Colon (tissue), 2 donors: ENCODE measurements around the gene TTC9C.
"Not testable (repeated sequence)": the region's sequence is repeated elsewhere in the genome, so short reads cannot be mapped to it uniquely, and the experiment has no call there.

Source experiments
- FAIRE-seq: peaks from 2 replicates; lab custom pipeline; 2012; peaks lifted over from hg19 to GRCh38; lab: Jason Lieb, UNC
- donor health status: control.
- donor health status: control.

TTC9C gene, protein sequence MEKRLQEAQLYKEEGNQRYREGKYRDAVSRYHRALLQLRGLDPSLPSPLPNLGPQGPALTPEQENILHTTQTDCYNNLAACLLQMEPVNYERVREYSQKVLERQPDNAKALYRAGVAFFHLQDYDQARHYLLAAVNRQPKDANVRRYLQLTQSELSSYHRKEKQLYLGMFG

DNA sequence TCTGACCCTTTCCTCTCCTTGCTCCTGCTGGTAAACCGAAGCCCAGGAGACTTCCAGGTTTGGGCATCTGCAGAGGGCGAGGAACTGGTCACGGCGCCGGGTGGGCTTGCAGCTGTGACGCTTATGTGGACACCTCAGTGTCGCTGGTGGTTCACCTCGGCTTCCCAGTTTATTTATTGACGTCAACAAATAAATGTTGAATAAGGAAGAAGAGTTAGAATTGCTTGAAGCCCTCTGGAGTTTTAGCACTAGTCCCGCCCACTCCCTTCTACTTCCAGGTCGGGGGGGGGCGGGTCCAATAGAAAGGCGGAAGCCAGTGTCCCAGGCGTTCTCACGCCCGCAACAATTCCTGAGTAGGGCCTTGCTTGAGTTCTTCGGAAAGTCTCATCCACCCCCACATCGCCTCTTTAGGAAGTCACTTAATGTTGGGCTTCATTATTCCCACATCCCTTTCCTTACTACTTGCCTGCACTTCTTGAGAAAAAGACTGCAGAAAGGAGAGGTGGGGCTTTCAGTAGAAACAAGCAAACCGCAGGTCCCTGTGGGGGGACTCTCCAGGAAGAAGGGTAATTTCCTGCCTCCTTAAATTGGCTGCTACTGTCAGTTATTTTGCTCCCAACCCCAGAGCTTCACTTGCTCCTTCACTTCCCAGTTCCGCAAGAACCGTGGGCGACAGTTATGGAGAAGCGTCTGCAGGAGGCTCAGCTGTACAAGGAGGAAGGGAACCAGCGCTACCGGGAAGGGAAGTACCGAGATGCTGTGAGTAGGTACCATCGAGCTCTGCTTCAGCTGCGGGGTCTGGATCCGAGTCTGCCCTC, at the start of gene TTC9C:
TSS of gene TTC9C (plus strand) at position 316 of the 818 bp plus-strand sequence. CDS start at position 679, 363 bp downstream.
- no peak for FAIRE-seq

DNA sequence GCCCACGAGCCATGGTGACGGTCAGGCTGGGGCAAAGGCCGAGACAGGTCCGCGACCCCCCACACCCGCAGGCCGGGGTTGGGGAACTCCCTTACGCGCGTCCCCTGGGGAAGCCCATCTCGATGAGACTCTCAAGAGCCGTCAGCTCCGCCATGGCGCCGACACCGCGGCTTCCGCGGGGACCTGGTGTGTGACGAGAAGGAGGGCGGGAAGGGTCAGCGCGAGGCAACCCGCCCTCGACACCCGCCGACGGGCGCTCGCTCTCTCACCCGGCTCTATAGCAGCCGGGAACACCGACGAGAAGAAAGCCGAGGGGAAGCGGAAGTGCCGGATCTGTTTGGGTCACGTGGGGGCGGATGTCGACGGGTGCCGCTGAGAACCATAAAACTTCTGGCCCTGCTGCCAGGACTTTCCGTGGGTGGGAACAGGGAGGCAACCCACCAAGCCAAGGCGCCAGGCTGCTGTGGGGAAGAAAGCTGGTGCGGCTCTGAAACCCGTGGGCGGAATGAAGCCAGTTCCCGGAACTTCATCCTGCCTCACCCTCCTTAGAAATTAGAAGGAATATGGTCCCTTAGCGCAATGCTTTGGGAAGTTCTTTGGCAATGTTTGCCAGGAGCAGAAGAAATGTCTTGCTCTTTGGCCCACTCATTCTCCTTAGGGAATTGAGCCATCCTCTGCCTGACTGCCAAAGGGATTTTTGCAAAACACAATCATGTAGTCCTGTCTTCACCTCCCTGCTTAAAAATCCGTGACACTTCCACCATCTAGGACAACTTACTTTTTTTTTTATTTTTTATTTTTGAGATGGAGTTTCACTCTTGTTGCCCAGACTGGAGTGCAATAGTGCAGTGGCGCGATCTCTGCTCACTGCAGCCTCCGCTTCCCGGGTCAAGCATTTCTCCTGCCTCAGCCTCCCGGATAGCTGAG, 49.3 kb upstream of the TTC9C start, which contains the start of gene UBXN1:
TSS of gene UBXN1 (minus strand) at position 304 of the 927 bp plus-strand sequence. CDS start at position 154, 150 bp downstream.
- no peak for FAIRE-seq

DNA sequence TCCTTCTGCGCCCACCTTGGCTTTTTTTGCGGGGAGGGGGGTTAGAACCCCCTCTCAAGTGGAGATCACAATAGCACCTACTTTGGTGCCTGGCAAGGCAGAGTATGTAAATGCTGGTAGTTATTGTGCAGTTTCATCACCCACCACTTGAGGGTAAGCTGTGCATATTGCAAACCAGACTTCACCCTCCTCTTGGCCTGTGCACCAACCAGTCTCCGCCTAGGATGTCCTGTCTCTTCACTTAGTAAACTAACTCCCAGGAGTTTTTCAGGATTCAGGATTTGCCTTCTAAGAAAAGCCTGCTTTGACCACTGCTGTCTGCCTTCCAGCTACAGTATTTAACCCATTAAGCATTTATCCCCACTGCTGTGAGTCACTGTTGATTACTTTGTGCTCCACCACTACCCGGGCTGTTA, 47.5 kb upstream of the TTC9C start:
- no peak for FAIRE-seq

DNA sequence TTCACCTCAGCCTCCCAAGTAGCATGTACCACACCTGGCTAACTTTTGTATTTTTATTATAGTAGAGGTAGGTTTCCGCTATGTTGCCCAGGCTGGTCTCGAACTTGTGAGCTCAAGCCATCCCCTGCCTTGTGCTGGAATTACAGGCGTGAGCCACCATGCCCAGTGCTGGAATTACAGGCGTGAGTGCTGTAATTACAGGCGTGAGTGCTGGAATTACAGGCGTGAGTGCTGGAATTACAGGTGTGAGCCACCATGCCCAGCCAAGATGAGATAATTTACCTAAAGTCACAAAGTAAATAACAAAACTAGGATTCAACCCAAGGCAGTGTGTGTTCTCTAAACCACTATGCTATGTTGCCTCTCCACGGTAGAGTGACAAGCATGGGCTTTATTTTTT, 45.8 kb upstream of the TTC9C start:
- no peak for FAIRE-seq

DNA sequence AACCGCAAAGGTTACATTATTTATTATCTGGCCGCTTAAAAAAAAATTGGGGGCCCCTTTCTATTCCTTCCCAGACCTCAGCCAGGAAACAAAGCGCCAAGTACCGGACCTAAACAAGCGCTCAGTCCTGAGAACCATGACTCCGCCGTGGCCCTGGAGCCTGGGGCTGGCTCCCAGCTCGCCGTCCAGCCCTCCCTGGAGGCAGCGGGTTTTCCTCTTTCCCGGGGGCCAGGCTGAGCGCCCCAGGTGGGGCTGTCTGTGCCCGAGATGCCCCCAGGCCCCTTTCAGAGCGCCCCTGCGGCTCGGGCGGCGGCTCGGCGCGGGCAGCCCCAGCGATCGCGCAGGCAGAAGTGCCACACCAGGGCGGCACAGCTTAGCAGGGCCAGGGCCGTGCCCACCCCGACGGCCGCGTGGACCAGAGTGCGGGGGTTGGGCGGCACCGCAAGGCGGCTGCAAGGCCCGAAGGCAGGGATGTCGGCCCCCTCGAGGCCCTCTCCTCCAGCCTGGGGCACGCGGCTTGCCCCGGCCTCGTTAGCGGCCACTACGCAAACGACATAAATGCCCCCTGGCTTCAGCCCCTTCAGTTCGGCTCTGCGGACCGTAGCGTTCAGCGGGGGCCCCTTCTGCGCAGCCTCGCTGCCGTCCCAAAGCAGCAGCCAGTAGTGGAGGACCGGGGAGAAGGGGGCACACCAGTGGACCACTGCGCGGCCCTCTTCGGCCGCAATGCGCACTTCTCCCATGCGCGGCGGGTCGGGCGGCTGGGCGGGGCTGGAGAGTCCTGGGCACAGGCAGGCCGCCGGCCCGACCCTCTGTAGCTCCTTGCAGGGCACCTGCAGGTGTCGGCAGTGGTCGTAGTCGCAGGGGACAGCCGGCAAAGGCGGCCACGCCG, 40.5 kb upstream of the TTC9C start:
- no peak for FAIRE-seq

DNA sequence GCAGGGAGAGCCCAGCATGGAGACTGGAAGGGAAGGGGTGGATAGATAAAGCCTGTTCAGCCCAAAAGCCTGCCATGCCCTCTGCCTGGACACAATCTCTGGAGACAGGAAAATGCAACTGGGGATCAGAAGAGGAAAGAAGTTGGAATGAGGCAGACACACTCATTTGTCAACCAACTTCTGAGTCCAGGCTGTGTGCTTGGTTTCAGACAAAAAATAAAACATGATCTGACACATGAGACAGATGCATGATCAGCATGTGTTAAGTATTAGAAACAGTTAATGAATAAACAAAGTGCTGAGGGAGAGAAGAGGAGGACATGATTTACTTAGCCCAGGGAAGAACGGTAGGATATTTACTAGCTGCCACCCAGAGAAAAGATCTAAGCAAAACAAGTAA, 39.8 kb upstream of the TTC9C start:
- no peak for FAIRE-seq

DNA sequence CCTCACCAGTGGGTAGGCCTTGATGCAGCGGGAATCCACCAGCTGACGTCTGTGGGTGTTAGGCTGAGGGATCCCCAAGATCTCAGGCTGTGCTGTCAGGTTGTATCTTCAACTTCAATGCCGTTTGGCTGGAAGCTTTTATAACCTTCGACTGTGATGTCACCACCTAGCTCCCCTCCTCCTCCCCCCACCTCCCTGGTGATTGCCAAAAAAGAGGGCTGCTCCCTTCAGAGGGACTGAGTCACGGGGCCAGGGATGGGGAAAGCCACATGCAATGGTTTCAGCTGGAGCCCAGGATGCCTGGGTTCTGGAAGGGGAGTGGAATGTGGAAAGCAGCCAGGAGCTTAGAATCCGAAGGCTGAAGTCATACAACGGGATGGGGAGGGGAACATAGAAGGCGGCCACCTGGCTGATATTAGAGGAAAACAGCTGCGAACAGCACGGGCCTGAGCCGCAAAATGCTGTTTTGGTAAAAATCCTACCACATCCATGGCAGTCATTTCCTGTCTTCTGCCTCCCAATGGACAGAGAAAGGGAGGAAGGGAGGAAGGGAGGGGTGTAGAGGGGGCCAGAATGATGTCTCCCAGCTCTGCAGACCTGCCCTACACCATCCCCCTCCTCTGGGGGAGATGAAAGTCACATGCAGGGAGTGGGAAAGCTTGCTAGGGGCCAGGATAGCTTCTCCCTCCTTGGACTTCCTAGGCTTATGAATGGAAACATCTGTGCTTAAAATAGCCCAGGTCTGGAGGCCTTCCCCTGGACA, 38.7 kb upstream of the TTC9C start, which contains the start of gene LRRN4CL:
TSS of gene LRRN4CL (minus strand) at position 110 of the 763 bp plus-strand sequence. CDS start 1,022 bp downstream, outside the sequence.
- no peak for FAIRE-seq

DNA sequence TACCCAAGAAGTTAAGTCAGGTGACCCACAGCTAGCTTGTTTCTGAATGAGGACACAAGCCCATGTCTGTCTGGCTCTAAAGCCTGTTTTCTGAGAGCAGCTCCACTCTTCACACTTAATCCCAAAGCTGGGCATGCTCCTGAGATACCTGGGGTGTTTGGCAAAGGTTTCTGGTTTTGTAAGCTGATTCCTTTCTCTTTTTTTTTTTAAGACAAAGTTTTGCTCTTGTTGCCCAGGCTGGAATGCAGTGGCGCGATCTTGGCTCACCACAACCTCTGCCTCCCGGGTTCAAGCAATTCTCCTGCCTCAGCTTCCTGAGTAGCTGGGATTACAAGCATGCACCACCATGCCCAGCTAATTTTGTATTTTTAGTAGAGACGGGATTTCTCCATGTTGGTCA, 34.7 kb upstream of the TTC9C start:
- FAIRE-seq = not testable (repeated sequence)

DNA sequence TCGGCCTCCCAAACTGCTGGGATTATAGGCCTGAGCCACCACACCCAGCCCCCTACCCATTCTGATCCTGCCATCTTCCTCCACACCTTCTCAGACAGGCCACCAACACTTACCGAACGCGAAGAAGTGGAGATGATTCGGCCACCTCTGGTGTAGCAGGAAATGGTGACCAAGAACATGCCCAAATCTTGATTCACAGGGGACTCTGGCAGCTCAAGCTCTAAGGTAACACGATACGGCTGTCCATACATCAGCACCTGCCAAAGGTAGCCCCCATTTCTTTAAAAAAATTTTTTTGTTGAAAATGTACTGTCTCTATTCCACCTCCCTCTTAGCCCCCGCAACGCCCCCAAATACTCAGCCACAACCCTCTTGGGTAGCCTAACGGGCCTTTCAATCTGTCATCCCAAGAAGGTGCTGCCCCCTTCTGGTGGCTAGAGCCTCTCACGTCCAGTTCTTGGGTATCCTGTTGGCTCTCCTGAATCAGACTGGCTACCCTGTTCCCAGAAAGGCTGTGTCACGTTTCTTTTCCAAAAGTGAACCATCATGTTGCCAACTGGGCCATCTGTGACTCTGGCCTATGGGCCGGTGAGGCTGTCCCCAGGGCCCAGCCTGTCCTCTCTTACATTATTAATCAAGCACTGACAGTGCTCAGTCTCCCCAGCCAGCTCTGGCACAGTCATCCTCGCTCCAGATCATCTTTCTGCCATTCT, 33.7 kb upstream of the TTC9C start:
- no peak for FAIRE-seq

DNA sequence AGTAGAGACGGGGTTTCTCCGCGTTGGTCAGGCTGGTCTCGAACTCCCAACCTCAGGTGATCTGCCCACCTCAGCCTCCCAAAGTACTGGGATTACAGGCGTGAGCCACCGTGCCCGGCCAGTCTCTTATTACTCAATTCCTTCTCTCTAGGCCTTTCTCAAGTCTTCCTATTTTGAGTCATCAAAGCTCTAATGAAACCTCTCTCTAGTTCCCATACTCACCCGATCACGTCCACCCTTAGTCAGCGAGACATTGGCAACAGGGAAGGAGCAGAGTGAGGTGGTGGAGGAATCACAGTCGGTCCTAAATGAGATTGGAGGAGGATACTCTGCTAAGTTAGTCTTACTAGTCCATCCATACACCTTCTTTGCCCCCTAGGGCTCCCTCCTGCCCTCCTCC, 26.0 kb upstream of the TTC9C start:
- no peak for FAIRE-seq

DNA sequence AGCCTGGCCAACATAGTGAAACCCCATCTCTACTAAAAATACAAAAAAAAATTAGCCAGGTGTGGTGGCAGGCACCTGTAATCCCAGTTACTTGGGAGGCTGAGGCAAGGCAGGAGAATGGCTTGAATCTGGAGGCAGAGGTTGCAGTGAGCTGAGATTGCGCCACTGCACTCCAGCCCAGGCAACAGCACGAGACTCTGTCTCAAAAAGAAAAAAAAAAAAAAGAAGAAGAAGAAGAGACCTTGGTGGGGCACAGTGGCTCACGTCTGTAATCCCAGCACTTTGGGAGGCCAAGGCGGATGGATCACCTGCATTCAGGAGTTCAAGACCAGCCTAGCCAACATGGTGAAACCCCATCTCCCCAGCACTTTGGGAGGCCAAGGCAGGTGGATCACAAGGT, 24.4 kb upstream of the TTC9C start:
- FAIRE-seq = not testable (repeated sequence)

DNA sequence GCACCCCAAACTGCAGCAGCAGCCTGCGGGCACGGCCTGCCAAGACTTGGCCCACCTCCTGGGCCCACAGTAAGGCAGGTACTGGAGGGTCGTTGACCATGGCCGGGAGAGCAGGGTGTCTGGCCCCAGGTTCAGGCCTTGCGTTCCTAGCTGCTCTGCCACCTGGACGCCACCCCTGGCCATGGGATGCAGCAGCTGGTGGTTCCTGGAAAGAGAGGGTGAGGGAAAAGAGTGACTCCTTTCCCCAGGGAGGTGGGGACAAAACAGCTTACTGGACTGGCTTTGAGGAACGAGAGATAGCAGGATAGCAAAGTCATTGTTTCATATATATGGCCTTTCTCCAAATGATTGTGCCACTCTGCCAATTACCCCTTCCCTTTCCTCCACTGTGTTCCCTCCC, 22.9 kb upstream of the TTC9C start:
- FAIRE-seq = no peak

DNA sequence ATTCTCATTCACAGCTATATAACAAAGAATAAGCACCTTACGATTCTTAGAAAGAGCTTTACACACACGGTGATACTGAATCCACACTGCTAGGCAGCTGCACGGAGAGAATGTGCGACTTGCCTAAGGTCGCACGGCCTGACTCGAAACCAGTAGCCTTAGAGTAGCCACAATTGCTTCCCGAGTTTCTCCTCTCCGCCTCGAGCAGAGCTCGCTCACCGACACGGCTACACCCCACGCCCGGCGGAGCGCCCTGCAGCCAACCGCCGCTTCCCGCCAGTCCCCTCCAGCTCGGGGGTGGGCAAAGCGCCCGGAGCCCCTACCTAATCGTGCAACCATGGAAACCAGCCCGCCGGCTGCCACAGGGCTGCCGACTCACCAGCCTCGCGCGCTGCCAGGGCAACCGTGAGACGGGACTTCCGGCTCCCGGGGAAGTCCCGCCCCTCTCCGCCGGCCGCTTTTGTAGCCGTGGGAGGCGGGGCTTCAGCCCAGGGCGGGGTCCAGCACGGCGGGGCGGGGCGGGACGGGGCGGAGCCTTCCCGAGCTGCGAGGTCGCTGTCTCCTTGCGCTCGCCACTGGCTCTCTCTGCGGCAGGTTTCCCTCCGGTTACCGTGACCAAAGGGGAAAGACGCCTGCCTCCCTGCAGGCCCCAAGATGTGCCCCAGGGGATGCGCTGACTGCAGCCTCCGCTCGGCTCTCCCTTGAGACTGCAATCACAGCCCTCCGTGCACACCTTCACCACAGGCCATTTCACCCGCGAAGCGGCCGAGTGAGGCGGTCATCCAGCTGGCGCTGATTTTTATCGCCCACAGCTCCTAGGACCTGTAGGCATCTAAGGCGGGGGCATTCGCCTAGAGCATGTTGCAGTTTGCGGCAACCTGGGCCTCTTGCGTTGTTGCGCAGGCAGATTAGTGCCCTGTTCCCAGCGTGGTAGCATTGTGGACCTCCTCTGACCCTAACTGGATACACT, 22.1 kb upstream of the TTC9C start:
- no peak for FAIRE-seq

DNA sequence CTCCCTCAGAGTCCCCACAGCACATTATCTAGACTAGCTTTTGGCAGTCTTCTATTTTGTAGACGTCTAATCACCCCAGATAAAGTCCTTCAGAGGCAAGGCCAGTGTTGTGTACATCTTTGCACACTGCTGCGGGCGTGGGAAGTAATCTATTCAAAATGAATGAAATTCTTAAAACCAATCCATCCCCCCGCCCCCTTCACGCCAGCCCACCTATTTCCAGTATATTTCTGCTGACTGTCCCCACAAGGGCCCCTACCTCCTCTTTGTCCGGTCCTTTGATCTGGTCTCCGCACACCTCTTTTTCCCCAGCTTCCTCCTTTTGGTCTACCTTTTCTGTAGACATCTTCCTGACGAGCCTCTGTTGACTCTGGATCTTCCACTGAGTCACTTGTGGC, 21.4 kb upstream of the TTC9C start:
- FAIRE-seq = no peak

DNA sequence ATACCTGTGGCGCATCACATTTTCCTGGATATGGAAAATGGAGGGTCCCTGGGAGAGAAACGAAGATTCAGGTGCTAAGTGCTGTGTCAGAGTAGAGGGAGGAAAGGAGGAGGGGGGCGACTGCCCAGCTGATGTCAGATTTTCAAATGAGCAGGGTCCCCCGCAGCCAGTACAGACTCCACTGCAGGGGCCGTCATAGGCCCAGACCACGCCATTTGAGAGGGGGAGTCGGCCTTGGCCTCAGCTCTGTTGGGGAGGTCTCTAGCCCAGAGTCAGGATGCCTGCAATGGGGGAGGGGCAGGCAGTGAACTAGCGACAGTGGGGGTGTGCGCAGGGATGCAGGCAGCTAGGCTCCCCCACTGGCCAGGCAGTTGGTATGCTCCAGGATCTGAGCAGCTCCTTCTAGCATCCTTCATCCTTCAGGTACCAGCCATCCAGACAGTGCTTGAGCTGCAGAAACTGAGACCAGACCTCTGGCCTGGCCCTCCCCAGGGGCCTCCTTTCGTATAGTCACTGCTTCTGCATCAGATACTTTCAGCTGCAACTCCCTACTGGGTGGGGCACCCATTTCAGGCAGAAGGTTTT, 20.9 kb upstream of the TTC9C start, which contains the start of the genes BSCL2 and GNG3:
TSS of gene BSCL2 (minus strand) at position 148 of the 585 bp plus-strand sequence. CDS start 229 bp downstream, outside the sequence.
TSS of gene GNG3 (plus strand) at position 400 of the 585 bp plus-strand sequence. CDS start 620 bp downstream, outside the sequence.
- FAIRE-seq = no peak

DNA sequence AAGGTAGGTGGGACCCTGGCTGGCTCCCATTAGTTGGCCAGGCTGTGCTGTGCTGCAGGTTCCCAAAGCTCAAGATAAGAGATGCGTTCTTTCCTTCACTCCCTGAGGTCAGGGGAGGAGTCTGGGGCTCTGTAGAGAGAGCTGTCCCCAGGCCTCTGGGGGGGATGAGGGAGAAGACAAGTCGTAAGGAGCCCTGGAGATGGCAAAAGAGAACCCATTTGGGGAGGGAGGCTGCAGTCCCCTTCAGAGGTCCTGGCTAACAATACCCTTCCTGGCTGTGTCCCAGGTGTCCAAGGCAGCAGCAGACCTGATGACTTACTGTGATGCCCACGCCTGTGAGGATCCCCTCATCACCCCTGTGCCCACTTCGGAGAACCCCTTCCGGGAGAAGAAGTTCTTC, 19.9 kb upstream of the TTC9C start:
- FAIRE-seq = no peak

DNA sequence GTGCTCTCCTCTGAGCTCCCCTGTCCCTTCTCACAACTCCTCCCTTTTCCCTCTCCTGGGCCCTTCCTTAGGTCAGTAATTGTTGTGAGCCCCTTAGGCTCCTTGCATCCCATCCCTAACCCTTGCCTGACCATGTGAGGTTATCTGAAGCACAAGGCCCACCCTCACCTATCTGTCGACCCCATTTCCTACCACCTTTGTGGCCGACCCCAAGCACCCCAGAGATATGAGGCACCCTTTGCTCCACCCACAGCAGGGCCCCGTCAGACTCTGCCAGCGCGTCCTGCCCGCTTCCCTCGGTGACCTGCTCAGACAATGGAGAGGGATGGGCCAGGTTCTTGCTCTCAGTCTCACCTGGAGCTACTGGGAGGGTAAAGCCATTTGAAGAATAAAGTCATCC, 19.5 kb upstream of the TTC9C start:
- FAIRE-seq = no peak
